RWPE2 (cell line): ENCODE data around the gene MEPCE.

ENCODE experiments used
- ATAC-seq: fragments of 200-7000 bp; cut with Tn5 transposase; 3 replicates; pipeline ENCODE4 v1.9.1; 2021; ENCODE audit warnings: low read depth
- DNase-seq: peaks from one replicate; pipeline ENCODE4 v3.0.0-alpha.2; 2020; ENCODE audit warnings: low spot score
- H3K27ac ChIP-seq: fragments of 450-650 bp; 2 replicates; pipeline ENCODE4 v1.5.1; 2017; ENCODE audit warnings: mild to moderate bottlenecking; ENCODE audit not compliant: poor library complexity, severe bottlenecking
- H3K27me3 ChIP-seq: fragments of 250-450 bp; sonication (Bioruptor Pico); 2 replicates; pipeline ENCODE4 v1.5.1; 2021; ENCODE audit warnings: mild to moderate bottlenecking, moderate library complexity; ENCODE audit not compliant: insufficient read depth, poor library complexity, severe bottlenecking
- H3K36me3 ChIP-seq: fragments of 250-450 bp; sonication (Bioruptor Pico); 2 replicates; pipeline ENCODE4 v1.5.1; 2020; ENCODE audit warnings: low read depth, mild to moderate bottlenecking, moderate library complexity
- H3K4me1 ChIP-seq: fragments of 250-450 bp; sonication (Bioruptor Pico); 2 replicates; pipeline ENCODE4 v1.5.1; 2021; ENCODE audit warnings: mild to moderate bottlenecking, moderate library complexity; ENCODE audit not compliant: insufficient read depth, poor library complexity, severe bottlenecking
- H3K4me3 ChIP-seq: fragments of 250-450 bp; sonication (Bioruptor Pico); 2 replicates; pipeline ENCODE4 v1.5.1; 2021; ENCODE audit warnings: mild to moderate bottlenecking, moderate library complexity; ENCODE audit not compliant: severe bottlenecking
- H3K9me3 ChIP-seq: fragments of 250-450 bp; sonication (Bioruptor Pico); 2 replicates; pipeline ENCODE4 v1.5.1; 2021; ENCODE audit warnings: mild to moderate bottlenecking, moderate library complexity; ENCODE audit not compliant: severe bottlenecking
- TF ChIP-seq, protein P1 (sequence below): fragments of 450-650 bp; IDR thresholded peaks from one replicate; pipeline ENCODE4 v1.5.1; 2017; ENCODE audit warnings: mild to moderate bottlenecking, moderate library complexity; ENCODE audit not compliant: poor library complexity, severe bottlenecking

MEPCE gene

DNA sequence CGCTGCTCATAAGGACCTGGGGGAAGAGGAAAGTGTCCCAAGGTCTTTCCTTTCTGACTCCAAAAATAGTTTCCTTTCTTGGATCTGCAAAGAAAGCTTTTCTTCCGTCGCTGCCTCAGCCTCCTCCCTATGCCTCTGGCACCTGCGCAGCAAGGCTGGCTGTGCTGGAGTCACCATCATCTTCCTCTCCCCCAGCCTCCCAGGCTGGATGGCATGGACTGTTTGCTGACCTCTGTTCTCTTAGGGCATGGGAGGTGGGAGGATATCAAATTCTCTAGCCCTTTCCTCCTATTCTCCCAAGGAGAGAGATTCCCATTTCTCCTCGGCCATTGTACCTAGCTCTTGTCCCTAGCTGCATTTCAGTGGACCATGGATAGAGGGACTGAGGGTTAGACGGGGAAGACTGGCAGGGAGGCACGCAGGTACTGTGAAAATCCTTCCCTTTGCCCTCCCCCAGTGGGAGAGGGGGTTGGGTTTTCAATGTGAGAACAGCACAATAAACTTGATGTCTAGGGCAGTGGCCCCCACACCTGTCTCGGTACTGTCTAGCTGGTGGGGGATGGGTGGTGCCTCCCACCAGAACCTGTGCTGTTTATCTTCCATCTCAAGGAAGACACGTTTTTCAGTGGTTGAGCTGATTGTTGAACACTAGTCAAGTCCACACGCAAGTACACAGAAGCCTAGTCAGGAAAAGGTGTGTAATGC, 4.1 kb downstream of the MEPCE start:
- Histone ChIP-seq H3K27ac (no peak overlapping the region), H3K4me3 (no peak overlapping the region), H3K9me3 (no peaks in the 10 kb centered on the region), H3K4me1 (peaks cover 3% of the 10 kb centered on the region), H3K27me3 (no peaks in the 10 kb centered on the region), H3K36me3 (peaks cover 34% of the 10 kb centered on the region)
- TF ChIP-seq, protein P1, sequence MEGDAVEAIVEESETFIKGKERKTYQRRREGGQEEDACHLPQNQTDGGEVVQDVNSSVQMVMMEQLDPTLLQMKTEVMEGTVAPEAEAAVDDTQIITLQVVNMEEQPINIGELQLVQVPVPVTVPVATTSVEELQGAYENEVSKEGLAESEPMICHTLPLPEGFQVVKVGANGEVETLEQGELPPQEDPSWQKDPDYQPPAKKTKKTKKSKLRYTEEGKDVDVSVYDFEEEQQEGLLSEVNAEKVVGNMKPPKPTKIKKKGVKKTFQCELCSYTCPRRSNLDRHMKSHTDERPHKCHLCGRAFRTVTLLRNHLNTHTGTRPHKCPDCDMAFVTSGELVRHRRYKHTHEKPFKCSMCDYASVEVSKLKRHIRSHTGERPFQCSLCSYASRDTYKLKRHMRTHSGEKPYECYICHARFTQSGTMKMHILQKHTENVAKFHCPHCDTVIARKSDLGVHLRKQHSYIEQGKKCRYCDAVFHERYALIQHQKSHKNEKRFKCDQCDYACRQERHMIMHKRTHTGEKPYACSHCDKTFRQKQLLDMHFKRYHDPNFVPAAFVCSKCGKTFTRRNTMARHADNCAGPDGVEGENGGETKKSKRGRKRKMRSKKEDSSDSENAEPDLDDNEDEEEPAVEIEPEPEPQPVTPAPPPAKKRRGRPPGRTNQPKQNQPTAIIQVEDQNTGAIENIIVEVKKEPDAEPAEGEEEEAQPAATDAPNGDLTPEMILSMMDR: no peak
- no peak for DNase-seq
- ATAC-seq: no peak

DNA sequence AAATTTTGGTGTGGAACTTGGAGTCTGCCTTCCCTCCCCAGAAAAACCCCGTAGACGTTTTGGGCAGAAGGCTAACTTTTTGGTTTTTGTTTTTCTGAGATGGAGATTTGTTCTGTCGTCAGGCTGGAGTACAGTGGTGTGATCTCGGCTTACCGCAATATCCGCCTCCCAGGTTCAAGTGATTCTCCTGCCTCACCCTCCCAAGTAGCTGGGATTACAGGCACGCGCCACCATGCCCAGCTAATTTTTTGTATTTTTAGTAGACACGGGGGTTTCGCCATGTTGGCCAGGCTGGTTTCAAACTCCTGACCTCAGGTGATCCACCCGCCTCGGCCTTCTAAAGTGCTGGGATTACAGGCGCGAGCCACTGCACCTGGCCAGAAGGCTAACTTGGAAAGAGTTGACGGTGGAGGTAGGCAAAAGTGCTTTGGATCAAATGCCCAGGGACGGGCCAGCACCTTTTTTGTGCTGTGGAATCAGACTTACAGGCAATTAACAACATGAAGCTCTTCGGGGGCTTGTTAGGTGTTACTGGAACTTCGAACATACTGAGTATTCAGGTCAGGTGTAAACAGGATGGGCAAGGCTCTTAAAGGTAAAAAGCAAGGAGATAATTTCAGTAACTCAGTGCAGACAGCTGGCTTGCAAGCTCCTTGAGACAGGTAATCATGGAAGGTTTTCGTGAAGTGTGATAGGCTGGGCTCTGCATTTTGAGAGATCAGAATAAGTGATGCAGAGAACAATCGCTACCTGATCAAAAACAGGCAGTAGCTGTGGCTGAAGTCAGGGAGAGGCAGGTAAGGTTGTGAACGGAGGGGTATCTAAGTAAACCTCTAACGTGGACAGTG, 4.9 kb downstream of the MEPCE start:
- TF ChIP-seq, protein P1: no peak
- H3K27me3 ChIP-seq: no peaks in the 10 kb centered on the region
- H3K9me3 ChIP-seq: no peaks in the 10 kb centered on the region
- DNase-seq (no peak), ATAC-seq (no peak)
- peaks cover 34% of the 10 kb centered on the region for H3K36me3 ChIP-seq
- H3K4me1 ChIP-seq: peaks cover 3% of the 10 kb centered on the region
- peak overlapping the region; percentile 87 for H3K27ac ChIP-seq
- H3K4me3 ChIP-seq: peak overlapping the region; percentile 93

- peak overlapping the region; percentile 87 for H3K27ac ChIP-seq
- H3K36me3 ChIP-seq: peaks cover 34% of the 10 kb centered on the region
- H3K4me1 ChIP-seq: peaks cover 3% of the 10 kb centered on the region
- peak overlapping the region; percentile 93 for H3K4me3 ChIP-seq
- TF ChIP-seq, protein P1: no peak
- peak; percentile 36 for ATAC-seq
- H3K27me3 ChIP-seq: no peaks in the 10 kb centered on the region
- H3K9me3 ChIP-seq: no peaks in the 10 kb centered on the region
- DNase-seq: no peak
Measured at GRCh38 chr7:100435401-100436304, 6.0 kb downstream of the MEPCE start.

DNA sequence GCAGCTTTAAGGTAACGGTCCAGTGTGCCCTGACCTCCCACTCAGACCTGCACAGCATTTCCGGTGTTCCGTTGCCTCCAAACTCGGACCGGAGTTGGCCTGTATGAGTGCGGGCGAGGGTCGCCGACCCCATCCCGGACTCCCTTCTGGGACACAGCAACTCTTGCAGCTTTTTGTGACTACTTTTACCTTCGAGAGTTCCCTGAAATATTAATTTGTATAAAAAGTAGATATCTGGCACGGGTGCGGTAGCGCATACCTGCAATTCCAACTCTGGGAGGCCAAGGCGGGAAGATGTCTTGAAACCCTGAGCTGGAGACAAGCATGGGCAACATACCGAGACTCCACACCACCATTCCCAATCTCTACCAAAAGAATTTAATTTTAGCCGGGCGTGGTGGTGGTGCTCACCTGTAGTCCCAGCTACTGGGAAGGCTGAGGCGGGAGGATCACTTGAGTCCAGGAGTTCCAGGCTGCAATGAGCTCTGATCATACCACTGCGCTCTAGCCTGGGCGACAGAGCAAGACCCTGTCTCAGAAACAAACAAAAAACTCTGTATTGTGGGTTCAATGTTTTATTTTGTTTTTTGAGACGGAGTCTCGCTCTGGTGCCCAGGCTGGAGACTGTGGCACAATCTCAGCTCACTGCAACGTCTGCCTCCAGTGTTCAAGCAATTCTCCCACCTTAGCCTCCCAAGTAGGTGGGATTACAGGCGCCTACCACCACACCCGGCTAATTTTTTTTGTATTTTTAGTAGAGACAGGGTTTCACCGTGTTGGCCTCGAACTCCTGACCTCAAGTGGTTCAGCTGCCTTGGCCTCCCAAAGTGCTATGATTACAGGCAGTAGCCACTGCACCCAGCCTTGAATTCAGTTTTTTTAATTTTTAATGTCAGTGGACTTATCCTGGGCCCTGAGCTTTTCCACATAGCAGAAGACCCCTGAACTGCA, 7.8 kb downstream of the MEPCE start:
- Histone ChIP-seq H3K27ac (peak overlapping the region; percentile 87), H3K9me3 (no peaks in the 10 kb centered on the region), H3K4me3 (peak overlapping the region; percentile 93), H3K4me1 (peaks cover 3% of the 10 kb centered on the region), H3K27me3 (no peaks in the 10 kb centered on the region), H3K36me3 (peaks cover 29% of the 10 kb centered on the region)
- no peak for ATAC-seq
- TF ChIP-seq, protein P1: no peak
- no peak for DNase-seq
